Measurements from ENCODE around the gene RRAS. TPM values are rescaled to one million over a fixed set of nuclear protein-coding genes. Genes with fewer than 3 reads are reported as not detected.

RRAS gene
- total and polyA plus RNA-seq, 9 donors: 24.2 to 63.4 (median 37.6) TPM

Small RNAs within 50 kb of the gene (microRNA-seq; reads per million reads assigned to microRNA genes)
- gene MIR5088: 0 reads per million in 3 donors

Small RNAs within 50 kb of the gene (small RNA-seq; reads per million reads assigned to genes)
- gene MIR5088: not detected

Other genes with a start within 250 kb of the RRAS start
- not detected for gene PTH2, start 216.7 kb downstream of the RRAS start, total RNA-seq
- gene PTH2, start 216.7 kb downstream of the RRAS start, polyA plus RNA-seq: not detected
- gene GFY, start 214.8 kb downstream of the RRAS start, total RNA-seq: not detected
- not detected for gene GFY, start 214.8 kb downstream of the RRAS start, polyA plus RNA-seq
- under 1 TPM in 5 of 7 donors, not detected in 2; 0.15 to 0.57 (median 0.17) TPM for gene SLC17A7, start 198.6 kb downstream of the RRAS start, total RNA-seq
- gene SLC17A7, start 198.6 kb downstream of the RRAS start, polyA plus RNA-seq: 1 to 10 TPM in 1 of 2 donors, under 1 TPM in 1; 0.19 to 2.5 TPM
- gene PIH1D1, start 188.3 kb downstream of the RRAS start, total RNA-seq: 10 to 100 TPM; 42.6 to 69.4 (median 58.5) TPM
- 10 to 100 TPM; 28.6 to 63.5 TPM for gene PIH1D1, start 188.3 kb downstream of the RRAS start, polyA plus RNA-seq
- 10 to 100 TPM; 15.8 to 24.2 (median 20.2) TPM for gene ALDH16A1, start 186.9 kb downstream of the RRAS start, total RNA-seq
- 10 to 100 TPM in 1 of 2 donors, under 1 TPM in 1; 0.93 to 22.5 TPM for gene ALDH16A1, start 186.9 kb downstream of the RRAS start, polyA plus RNA-seq
- gene FLT3LG, start 165.9 kb downstream of the RRAS start, total RNA-seq: 10 to 100 TPM in 5 of 7 donors, 1 to 10 TPM in 2; 5.1 to 15.2 (median 12.2) TPM
- gene FLT3LG, start 165.9 kb downstream of the RRAS start, polyA plus RNA-seq: 10 to 100 TPM in 1 of 2 donors, 1 to 10 TPM in 1; 3.9 to 15.3 TPM
- 1,000 to 10,000 TPM; 4,998 to 9,736 (median 6,664) TPM for gene RPL13A, start 152.5 kb downstream of the RRAS start, total RNA-seq
- 1,000 to 10,000 TPM; 3,682 to 6,907 TPM for gene RPL13A, start 152.5 kb downstream of the RRAS start, polyA plus RNA-seq
- gene RPS11, start 143.7 kb downstream of the RRAS start, total RNA-seq: over 10,000 TPM in 2 of 7 donors, 1,000 to 10,000 TPM in 5; 2,881 to 13,366 (median 4,211) TPM
- gene RPS11, start 143.7 kb downstream of the RRAS start, polyA plus RNA-seq: 1,000 to 10,000 TPM; 8,754 to 9,572 TPM
- gene FCGRT, start 127.5 kb downstream of the RRAS start, total RNA-seq: 100 to 1,000 TPM; 158 to 247 (median 238) TPM
- gene FCGRT, start 127.5 kb downstream of the RRAS start, polyA plus RNA-seq: 100 to 1,000 TPM; 180 to 295 TPM
- 10 to 100 TPM; 26.4 to 54.8 (median 37.8) TPM for gene RCN3, start 112.1 kb downstream of the RRAS start, total RNA-seq
- 10 to 100 TPM; 13.6 to 37.5 TPM for gene RCN3, start 112.1 kb downstream of the RRAS start, polyA plus RNA-seq
- gene NOSIP, start 59.6 kb downstream of the RRAS start, total RNA-seq: 10 to 100 TPM; 44.8 to 70.1 (median 58.7) TPM
- gene NOSIP, start 59.6 kb downstream of the RRAS start, polyA plus RNA-seq: 10 to 100 TPM; 31.0 to 65.0 TPM
- 1 to 10 TPM in 3 of 7 donors, under 1 TPM in 1, not detected in 3; 0.77 to 4.0 (median 1.6) TPM for gene PRRG2, start 58.8 kb downstream of the RRAS start, total RNA-seq
- gene PRRG2, start 58.8 kb downstream of the RRAS start, polyA plus RNA-seq: under 1 TPM; 0.65 to 0.75 TPM
- gene PRR12, start 49.0 kb downstream of the RRAS start, total RNA-seq: 10 to 100 TPM in 5 of 7 donors, 1 to 10 TPM in 2; 8.1 to 44.1 (median 31.8) TPM
- gene PRR12, start 49.0 kb downstream of the RRAS start, polyA plus RNA-seq: 10 to 100 TPM in 1 of 2 donors, 1 to 10 TPM in 1; 2.8 to 22.8 TPM
- 10 to 100 TPM; 14.9 to 94.6 (median 68.8) TPM for gene SCAF1, start 2.1 kb upstream of the RRAS start, total RNA-seq
- gene SCAF1, start 2.1 kb upstream of the RRAS start, polyA plus RNA-seq: 10 to 100 TPM in 1 of 2 donors, 1 to 10 TPM in 1; 3.3 to 29.1 TPM
- 10 to 100 TPM; 46.1 to 89.0 (median 69.5) TPM for gene IRF3, start 25.7 kb upstream of the RRAS start, total RNA-seq
- gene IRF3, start 25.7 kb upstream of the RRAS start, polyA plus RNA-seq: 10 to 100 TPM; 24.2 to 76.9 TPM
- 10 to 100 TPM in 6 of 7 donors, 1 to 10 TPM in 1; 8.0 to 21.0 (median 15.6) TPM for gene BCL2L12, start 25.8 kb upstream of the RRAS start, total RNA-seq
- gene BCL2L12, start 25.8 kb upstream of the RRAS start, polyA plus RNA-seq: 10 to 100 TPM in 1 of 2 donors, 1 to 10 TPM in 1; 6.7 to 17.7 TPM
- 100 to 1,000 TPM; 125 to 174 (median 152) TPM for gene PRMT1, start 37.1 kb upstream of the RRAS start, total RNA-seq
- gene PRMT1, start 37.1 kb upstream of the RRAS start, polyA plus RNA-seq: 100 to 1,000 TPM in 1 of 2 donors, 10 to 100 TPM in 1; 57.1 to 182 TPM
- gene ADM5, start 49.5 kb upstream of the RRAS start, total RNA-seq: 1 to 10 TPM in 4 of 7 donors, under 1 TPM in 3; 0.48 to 1.9 (median 1.3) TPM
- 1 to 10 TPM in 1 of 2 donors, not detected in 1; 1.6 TPM for gene ADM5, start 49.5 kb upstream of the RRAS start, polyA plus RNA-seq
- gene CPT1C, start 51.0 kb upstream of the RRAS start, total RNA-seq: 10 to 100 TPM in 4 of 7 donors, 1 to 10 TPM in 3; 4.6 to 25.8 (median 14.5) TPM
- gene CPT1C, start 51.0 kb upstream of the RRAS start, polyA plus RNA-seq: 10 to 100 TPM in 1 of 2 donors, 1 to 10 TPM in 1; 9.4 to 12.9 TPM
- under 1 TPM in 3 of 7 donors, not detected in 4; 0.32 to 0.71 (median 0.46) TPM for gene TSKS, start 123.2 kb upstream of the RRAS start, total RNA-seq
- under 1 TPM; 0.15 to 0.30 TPM for gene TSKS, start 123.2 kb upstream of the RRAS start, polyA plus RNA-seq
- gene AP2A1, start 126.9 kb upstream of the RRAS start, total RNA-seq: 100 to 1,000 TPM in 3 of 7 donors, 10 to 100 TPM in 4; 56.0 to 126 (median 99.3) TPM
- 10 to 100 TPM; 37.8 to 72.2 TPM for gene AP2A1, start 126.9 kb upstream of the RRAS start, polyA plus RNA-seq
- gene FUZ, start 173.1 kb upstream of the RRAS start, total RNA-seq: 10 to 100 TPM; 23.3 to 48.6 (median 27.5) TPM
- gene FUZ, start 173.1 kb upstream of the RRAS start, polyA plus RNA-seq: 10 to 100 TPM; 13.4 to 36.9 TPM
- gene MED25, start 178.1 kb upstream of the RRAS start, total RNA-seq: 10 to 100 TPM; 30.3 to 89.9 (median 85.3) TPM
- gene MED25, start 178.1 kb upstream of the RRAS start, polyA plus RNA-seq: 10 to 100 TPM; 34.3 to 67.4 TPM
- gene PTOV1, start 211.0 kb upstream of the RRAS start, total RNA-seq: 100 to 1,000 TPM; 108 to 256 (median 206) TPM
- gene PTOV1, start 211.0 kb upstream of the RRAS start, polyA plus RNA-seq: 100 to 1,000 TPM in 1 of 2 donors, 10 to 100 TPM in 1; 22.2 to 186 TPM
- 100 to 1,000 TPM in 1 of 7 donors, 10 to 100 TPM in 6; 47.2 to 111 (median 74.2) TPM for gene PNKP, start 227.4 kb upstream of the RRAS start, total RNA-seq
- gene PNKP, start 227.4 kb upstream of the RRAS start, polyA plus RNA-seq: 10 to 100 TPM in 1 of 2 donors, 1 to 10 TPM in 1; 6.8 to 39.0 TPM
- 10 to 100 TPM; 10.6 to 45.3 (median 30.0) TPM for gene AKT1S1, start 237.2 kb upstream of the RRAS start, total RNA-seq
- gene AKT1S1, start 237.2 kb upstream of the RRAS start, polyA plus RNA-seq: 10 to 100 TPM; 24.3 to 34.8 TPM
- gene TBC1D17, start 237.6 kb upstream of the RRAS start, total RNA-seq: 10 to 100 TPM; 23.1 to 77.5 (median 49.8) TPM
- gene TBC1D17, start 237.6 kb upstream of the RRAS start, polyA plus RNA-seq: 10 to 100 TPM; 41.3 to 66.9 TPM

Data from ovary (tissue), 9 donors.